ENCODE data around the gene FATE1.

DNA sequence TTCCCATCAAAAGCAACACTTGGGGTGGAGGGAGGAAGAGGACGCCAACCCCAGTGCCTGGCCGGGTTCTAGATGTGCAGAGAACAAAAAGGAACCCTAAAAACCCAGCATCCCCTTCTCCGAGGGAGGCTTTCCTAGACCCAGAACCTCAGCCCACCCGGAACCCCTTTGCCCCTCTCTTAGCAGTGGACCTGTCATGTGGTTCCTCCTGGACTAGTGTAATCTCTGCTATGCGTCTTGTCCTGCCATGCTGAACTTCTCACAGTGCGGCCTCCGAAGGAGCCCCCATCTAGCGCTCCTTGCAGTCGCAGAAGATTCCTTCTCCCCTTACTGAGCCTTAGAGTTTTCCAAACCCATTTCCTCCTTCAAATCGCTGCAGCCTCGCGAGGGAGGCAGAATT, 21.7 kb upstream of the FATE1 start:
- TF ChIP-seq, protein P1, sequence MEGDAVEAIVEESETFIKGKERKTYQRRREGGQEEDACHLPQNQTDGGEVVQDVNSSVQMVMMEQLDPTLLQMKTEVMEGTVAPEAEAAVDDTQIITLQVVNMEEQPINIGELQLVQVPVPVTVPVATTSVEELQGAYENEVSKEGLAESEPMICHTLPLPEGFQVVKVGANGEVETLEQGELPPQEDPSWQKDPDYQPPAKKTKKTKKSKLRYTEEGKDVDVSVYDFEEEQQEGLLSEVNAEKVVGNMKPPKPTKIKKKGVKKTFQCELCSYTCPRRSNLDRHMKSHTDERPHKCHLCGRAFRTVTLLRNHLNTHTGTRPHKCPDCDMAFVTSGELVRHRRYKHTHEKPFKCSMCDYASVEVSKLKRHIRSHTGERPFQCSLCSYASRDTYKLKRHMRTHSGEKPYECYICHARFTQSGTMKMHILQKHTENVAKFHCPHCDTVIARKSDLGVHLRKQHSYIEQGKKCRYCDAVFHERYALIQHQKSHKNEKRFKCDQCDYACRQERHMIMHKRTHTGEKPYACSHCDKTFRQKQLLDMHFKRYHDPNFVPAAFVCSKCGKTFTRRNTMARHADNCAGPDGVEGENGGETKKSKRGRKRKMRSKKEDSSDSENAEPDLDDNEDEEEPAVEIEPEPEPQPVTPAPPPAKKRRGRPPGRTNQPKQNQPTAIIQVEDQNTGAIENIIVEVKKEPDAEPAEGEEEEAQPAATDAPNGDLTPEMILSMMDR (conservative IDR thresholded peaks at IDR 0.05; ENCODE audit: low read length), result no peak
- no peak for TF ChIP-seq EZH2phosphoT487 (IDR thresholded peaks at IDR 0.05; ENCODE audit: borderline replicate concordance)

Measured in Loucy (cell line).